GM21423 (cell line): Measurements from ENCODE around the gene SLC13A5.
"Not testable (repeated sequence)": the region's sequence is repeated elsewhere in the genome, so short reads cannot be mapped to it uniquely, and the experiment has no call there.

Experiments used
- ATAC-seq: cut with Tn5 transposase; IDR thresholded peaks from one replicate; pipeline ENCODE4 v1.9.1; 2021; ENCODE audit warnings: mild to moderate bottlenecking, moderate library complexity; ENCODE audit not compliant: unreplicated experiment

SLC13A5 gene

DNA sequence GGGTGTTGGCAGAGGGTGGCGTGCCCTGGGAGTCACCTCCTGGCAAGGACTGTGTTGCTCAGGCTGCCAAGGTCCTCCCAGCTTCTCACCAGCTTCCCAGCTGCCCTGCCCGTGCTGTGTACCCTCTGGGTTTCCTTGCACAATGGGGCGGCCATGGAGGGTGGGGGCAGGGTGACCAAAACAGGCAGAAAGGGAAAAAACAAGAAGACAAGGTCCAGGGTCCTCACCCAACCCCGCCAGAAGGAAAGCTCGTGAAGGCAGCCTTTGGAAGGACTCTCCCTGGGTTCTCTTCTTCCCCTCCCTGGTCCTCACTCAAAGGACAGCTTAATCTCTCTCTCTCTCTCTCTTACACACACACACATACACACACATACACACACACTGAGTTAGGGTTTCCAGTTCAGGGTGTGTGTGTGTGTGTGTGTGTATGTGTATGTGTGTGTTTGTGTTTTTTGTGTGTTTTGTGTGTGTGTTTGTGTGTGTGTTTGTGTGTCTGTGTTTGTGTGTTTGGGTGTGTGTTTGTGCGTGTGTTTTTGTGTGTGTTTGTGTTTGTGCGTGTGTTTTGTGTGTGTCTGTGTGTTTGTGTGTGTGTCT is 2.0 kb downstream of the SLC13A5 start:
- ATAC-seq = no peak

DNA sequence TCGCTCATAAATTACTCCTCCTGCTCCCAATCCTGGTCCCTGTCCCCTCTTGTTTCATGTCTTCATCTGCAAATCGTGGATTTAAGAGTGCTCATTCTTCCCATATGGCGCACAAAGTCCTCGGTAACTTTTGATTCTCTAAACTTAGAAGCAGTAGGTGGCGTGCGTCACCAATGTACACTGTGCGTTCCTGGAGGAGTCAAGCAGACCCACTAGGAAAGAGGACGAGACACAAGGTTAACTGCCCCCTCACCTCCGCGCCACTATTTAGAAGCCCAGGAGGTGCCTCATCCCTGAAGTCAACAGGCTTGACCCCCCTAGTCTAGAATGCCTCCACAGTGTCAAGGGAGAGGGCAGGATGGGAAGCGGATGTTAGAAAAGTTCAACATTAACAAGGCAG is 2.9 kb downstream of the SLC13A5 start:
- ATAC-seq = no peak

DNA sequence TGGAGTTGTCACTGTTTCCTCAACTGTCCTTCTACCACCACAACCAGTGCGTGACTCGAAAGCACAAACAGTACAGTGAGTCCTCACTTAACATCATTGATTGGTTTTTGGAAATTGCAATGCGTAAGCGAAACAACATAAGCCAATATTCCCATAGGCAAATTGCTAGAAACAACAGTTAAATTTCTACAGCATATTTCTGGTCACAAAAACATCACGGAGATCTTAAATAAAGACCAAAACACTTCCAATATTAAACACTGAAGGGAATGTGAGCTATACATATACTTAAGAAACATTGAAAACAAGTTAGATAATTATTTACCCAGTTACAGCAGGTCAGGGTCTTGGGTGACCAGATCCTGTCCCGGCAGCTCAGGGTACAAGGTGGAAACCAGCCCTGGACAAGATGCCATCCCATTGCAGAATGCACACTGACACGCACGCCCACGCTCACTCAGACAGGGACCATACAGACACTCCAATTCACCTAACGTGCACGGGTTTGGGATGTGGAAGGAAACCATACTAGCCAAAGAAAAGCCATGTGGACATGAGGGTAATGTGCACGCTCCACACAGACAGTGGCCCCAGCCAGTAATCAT is 4.7 kb downstream of the SLC13A5 start:
- no peak for ATAC-seq

DNA sequence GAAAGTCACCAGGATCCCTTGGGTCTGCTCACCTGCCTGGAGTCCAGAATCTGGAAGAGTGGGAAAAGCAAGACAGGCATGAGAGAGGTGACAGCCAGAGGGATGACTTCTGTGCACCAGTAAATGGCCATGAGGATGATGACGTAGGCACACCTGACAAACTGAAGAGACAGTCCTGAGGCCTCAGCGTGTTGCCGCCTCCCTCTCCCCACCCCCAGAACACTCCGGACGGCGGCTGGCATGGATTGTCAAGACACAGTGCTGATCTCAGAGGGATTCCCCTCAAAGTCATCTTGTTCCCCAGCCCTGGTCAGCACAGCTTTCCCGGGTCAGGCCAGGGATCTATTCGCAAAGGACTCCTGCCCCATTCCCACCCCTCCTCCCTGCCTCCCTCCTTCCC is 6.2 kb downstream of the SLC13A5 start:
- no peak for ATAC-seq

DNA sequence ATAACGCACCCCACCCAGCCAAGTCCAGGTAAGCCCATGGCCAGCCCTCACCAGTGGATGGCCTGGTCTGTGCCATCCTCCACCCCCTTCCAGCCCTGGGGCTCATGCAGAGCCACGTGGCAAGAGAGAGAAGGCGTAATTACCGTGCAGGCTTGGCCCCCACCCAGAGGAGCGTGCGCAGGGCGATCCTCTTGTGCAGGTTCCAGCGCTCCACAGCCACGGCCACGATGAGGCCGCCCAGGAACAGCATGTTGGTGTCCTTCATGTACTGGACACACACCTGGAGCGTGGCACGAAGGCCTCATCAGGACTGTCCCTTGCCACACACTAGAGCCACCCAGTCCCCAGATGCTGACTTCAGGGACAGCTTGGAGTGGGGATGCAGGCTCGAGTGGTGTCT is 6.7 kb downstream of the SLC13A5 start:
- ATAC-seq = no peak

DNA sequence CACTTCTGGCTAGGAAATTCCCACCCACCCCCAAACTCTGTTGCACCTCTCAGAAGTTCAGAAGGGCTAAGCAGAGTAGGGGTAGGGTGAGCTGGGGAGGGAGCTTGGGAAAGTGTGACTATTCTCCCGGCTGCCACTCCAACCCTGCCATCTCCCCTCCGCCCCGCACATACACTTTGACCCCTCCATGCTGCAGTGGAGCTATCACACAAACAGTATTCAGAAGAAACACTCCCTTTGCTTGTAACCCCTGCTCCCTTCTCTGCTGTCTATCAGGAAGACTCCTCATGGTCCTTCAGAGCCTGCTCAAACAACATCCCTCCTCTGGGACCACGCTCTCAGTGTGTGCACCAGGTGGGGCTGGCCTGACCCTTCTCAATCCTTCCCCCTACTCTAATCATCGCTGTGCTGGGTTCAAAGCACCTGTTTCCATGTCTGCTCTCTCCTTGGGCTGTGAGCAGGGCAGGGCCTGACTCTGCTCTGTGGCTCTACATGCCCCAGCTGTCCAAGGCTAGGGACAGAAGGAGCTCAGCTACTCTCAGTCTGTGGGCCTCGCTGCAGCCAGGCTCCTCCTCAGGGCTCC is 8.6 kb downstream of the SLC13A5 start:
- no peak for ATAC-seq

DNA sequence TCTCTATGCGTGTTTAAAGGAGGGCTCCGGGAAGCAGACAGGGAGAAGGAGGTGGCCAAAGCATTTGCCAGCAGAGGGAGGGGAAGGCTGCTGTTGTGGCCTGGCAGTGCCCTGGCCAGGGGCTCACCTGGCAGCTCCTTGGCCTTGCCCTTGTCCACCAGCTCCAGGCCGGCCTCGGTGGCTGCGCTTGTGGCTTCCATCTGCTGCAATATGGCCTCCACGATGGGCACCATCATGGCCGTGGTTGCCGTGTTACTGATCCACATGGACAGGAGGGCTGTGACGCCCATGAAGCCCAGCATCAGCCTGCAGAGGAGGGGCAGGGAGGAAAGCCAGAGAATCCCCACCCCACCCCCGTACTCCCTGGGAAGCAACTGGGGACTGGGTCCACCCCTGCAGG is 9.4 kb downstream of the SLC13A5 start:
- no peak for ATAC-seq

DNA sequence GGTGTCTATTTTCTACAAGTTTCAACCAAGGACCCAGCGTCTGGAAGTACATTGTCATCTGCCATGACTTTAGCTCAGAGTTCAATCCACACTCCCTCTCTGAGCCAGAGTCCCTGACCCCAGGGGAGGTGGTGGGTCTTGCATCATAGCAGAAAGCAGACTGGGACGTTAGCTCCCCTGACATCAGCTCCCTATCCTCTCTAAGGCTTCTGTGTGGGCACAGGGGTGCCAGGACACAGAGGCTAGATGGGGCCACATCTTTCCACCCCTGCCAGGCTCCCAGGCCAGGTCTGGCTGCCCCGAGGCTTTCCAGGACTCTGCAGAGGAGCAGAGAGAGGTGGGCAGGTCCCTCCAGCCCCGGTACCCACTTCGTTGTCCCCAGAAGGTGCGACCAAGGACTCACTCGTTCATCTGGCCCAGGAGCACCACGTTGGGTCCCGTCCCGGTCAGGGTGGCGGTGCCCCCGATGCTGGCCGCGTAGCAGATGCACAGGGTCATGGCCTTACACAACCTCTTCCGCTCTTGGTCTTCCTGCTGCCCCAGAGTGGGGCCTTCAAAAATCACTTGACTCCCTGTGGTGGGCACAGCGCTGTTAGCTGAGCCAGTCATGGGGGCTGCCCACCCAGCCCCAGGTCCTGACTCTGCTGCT is 10.5 kb downstream of the SLC13A5 start:
- ATAC-seq = no peak

DNA sequence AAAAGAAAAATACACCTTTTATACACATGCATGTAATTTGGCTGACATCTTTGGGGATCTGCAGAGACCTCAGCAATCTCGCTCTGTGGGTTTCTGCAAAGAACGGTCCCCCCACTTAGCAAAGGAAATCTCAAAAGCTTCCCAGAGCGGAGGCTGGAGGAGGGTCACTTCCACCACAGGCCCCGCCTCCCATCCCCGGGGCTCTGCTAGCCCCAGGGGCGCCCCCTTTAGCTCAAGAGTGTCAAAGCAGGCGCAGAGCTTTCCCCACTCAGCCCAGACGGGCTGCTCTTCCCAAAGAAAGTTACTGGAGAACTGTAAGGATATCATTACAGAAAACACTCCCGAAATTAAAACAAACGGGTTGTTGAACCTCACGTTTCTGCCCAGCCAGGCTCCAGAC is 11.4 kb downstream of the SLC13A5 start:
- no peak for ATAC-seq

DNA sequence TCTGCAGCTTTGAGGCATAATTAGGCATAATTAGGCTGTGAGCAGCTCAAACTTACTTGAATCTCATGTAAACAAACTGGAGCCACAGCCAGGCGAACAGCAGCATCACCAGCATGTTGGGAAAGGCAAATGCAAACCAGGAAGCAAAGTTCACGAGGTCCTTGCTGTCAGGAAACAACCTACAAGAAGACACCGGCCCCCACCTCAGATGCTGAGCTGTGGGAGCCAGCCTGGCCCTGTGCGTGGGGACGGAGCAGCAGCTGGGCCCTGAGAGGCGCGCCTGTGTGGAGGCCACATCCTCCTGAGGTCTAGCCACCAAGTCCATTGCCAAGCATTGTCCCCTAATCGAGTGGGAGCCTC is 12.2 kb downstream of the SLC13A5 start:
- no peak for ATAC-seq

DNA sequence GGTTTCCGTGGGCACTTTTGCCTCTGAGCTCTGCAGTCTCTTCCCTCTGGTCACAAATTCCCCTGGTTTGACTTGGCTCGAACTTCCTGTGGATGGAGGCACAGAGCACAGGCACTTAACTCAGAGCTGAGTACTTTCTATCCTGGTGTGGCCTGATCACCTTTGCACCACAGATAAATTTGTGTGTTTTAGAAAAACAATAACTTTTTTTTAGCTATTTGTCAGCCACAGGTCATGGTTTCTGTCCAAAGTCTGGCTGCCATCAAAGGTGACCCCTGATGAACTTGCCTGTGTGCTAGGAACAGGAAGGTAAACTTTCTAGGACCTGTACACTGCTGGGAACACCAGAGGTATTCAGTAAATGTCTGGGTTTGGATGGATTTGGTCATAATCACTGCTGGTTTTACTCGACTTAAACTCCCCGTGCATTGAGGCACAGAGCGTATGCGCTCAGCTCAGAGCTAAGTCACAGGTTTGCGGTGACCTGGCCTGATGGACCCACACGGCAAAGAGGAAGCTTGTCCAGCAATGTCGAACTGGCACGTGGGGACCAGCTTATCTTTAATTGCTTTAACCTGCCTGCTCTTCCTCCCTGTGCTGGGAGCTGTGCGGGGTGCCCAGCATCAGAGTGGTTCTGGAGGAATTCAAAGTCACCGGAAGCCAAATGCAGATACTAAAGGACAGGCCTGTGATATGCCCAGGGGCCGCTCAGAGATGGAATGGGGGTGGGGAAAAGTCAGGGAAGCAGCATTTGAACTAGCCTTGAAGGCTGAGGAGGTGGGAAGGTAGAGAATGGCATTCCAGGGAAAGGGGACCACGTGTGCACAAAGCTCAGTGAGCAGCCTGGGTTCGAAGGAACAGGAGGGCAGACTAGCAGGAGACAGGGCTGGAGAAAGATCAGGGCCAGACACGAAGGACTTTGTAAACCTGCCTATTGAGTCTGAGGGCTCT is 12.9 kb downstream of the SLC13A5 start:
- no peak for ATAC-seq

DNA sequence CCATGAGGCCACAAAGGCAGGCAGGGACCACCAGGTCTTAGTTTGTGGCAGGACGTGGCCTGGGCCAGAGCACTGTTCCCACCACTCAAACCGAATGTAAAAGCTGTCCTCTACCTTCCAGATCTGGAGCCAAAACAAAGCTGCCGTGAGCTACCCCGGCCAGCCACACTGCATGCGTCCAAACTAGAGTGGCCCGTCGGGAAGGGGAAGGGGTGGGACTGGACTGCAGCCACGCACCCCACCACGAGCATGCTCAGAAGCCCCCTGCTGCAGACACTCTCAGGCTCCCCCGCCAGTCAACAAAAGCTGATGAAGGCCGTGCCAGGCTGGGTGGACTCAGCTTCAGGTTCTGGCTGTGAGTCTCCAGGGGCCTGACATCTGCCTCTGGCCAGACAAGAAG is 15.2 kb downstream of the SLC13A5 start:
- no peak for ATAC-seq

DNA sequence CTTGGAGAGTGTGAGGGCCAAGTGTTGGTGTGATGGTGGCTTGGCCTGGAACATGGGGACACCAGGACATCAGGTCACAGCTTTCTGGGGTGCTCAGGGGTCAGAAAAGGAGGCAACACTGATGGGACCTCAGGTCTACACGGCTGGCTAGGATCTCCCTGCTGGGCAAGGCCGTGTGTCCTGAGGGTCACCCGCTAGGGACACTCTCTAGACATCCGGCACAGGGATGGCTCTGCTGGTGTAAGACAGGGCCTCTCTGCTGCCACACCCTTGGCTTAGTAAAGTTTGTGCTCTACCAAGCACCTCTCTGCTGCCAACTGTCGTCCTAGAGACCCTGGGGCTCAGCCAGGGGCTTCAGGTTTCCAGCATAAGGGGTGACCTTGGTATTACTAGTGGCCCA is 16.3 kb downstream of the SLC13A5 start:
- no peak for ATAC-seq

DNA sequence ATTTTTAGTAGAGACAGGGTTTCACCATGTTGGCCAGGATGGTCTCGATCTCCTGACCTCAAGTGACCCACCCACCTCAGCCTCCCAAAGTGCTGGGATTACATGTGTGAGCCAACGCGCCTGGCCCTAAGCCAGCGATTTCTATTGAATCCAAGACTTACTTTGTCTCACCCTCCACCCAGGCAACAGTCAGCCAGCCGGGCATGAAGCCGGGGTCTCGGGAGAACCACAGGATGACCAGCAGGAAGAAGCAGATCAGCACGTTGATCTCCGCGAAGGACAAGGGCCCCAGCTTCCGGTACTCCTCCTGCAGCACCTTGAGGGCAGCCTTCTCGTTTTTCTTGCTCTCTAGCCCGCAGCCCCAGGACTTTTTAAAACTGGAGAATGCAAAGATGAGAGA is 17.6 kb downstream of the SLC13A5 start:
- ATAC-seq = no peak

DNA sequence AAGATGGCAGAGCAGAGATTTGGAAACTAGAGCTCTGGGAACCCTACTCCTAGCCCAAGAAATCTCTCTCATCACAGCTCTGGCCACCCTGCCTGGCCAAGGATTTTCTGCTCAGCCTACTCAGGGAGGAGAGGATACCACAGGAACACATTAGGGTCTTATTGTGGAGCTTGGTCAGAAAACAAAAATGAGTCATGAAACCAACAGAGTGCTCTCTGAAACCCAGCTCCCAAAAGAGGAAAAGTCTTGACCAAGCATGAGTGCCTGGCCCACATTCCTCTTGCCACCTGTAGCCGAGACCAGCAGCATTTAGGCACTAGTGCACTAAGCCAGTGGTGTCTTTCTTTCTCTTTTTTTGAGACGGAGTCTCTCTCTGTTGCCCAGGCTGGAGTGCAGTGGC is 18.1 kb downstream of the SLC13A5 start:
- no peak for ATAC-seq

DNA sequence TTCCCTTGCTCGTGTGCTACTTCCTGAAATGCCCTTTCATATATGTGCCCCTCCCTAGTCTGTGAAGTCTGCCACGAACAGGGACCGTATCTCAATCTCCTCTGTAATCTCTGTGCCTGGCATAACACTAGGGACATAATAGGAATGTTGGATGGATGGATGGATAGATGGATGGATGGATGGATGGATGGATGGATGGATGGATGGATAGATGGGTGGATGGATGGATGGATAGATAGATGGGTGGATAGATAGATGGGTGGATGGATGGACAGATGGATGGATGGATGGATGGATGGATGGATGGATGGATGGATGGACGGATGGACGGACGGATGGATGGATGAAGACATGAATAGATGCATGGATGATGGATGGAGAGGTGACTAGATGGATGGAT is 21.2 kb downstream of the SLC13A5 start:
- ATAC-seq = not testable (repeated sequence)

DNA sequence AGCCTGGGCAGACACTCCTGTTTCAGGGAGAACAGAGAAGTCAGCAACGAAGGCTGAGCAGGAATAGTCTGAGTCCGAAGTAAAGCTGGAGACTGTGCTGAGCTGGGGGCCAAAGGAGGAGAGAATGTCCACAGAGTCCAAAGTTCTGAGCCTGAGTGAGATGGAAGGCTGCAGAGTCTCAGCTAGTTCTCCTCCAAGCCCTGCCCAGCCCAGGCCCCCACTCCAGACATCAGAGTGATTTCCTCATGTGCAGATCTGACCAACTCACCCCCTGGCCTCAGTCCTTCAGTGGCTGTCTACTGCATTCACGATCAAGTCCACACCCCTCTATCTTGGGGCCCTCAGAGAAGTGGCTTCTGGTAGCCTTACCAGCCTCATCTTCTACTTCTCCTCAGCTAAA is 21.6 kb downstream of the SLC13A5 start:
- no peak for ATAC-seq

DNA sequence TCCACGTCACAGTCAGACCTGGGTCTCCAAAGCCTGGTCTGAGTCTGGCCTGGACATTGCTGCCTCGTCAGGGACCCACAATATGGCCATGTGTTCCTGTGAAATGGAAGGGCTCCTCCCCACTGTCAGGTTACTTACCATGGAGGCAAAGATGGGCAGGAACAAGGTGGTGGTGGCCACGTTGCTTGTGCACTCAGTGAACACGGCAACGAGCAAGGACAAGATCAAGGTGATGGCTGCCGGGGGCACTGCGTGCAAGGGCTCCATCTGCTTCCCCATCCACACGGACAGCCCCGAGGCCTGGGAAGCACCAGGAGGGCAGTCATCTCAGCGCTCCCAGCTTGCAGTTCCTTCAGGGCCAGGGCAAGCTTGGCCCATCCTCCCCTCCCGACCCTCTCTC is 22.5 kb downstream of the SLC13A5 start:
- ATAC-seq = no peak

DNA sequence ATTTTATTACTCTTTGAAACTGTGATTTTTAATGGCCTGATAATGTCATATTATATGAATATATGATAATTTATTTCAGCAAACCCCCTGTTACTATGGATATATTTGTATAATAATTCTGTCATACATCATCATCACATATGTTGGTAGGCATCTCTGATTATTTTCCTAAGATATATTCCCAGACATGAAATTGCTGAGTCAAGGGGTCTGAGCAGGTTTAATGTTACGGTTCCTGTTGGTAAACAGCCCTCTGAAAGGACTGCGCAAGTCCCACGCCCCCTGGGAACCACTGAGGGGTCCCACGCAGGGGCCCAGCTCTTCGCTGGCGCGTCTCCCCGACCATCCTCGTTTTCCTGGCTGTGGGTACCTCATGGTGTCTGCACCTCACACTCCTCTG is 24.2 kb downstream of the SLC13A5 start:
- no peak for ATAC-seq

DNA sequence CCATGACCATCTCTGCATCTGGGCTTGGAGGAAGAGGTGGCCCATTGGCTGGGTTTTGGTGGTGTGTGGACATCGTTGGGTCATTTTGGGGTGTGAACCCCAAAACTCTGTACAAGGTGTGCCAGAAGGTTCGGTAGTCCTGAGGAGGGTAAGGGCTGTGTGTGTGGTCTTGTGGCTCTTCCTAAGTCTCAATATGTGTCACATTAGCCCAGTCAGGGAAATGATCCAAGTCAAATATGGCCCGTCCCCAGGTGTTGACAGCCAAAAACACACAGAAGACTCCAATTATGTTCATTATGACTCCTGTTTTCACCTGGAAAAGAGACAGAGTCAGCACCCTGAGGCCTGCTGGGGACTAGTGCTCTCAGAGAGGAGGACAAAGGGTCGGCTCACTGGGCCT is 27.1 kb downstream of the SLC13A5 start:
- no peak for ATAC-seq
